HG03060 (cell line): ENCODE measurements around the gene KCNJ18.
"Not testable (repeated sequence)": the region's sequence is repeated elsewhere in the genome, so short reads cannot be mapped to it uniquely, and the experiment has no call there.

Source experiments
- ATAC-seq: cut with Tn5 transposase; IDR thresholded peaks from one replicate; pipeline ENCODE4 v1.9.1; 2021; ENCODE audit warnings: low read depth, moderate number of reproducible peaks; ENCODE audit not compliant: unreplicated experiment

KCNJ18 gene

GRCh38 chr17:21683897-21684296 lies 8.4 kb upstream of the KCNJ18 start:
- ATAC-seq: not testable (repeated sequence)

DNA sequence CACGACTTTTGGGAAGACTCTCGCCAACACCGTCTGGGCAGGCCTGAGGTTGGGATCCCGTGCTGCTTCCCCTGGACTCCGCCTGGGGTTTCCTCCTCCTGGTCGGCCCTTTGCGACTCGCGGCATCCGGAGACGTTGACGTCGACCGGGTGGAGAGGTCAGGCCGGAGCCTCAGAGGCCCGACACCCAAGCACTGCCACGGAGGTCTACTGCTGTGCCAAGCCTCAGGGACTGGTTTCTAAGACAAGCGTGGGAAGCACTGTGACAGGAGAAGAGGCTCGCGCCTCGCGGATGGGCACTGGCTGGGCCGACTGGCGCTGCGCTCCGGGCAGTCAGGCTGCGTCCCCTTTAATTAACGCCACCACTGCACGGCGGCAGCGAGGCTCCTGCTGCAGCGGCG lies 7.9 kb upstream of the KCNJ18 start:
- ATAC-seq: not testable (repeated sequence)

DNA sequence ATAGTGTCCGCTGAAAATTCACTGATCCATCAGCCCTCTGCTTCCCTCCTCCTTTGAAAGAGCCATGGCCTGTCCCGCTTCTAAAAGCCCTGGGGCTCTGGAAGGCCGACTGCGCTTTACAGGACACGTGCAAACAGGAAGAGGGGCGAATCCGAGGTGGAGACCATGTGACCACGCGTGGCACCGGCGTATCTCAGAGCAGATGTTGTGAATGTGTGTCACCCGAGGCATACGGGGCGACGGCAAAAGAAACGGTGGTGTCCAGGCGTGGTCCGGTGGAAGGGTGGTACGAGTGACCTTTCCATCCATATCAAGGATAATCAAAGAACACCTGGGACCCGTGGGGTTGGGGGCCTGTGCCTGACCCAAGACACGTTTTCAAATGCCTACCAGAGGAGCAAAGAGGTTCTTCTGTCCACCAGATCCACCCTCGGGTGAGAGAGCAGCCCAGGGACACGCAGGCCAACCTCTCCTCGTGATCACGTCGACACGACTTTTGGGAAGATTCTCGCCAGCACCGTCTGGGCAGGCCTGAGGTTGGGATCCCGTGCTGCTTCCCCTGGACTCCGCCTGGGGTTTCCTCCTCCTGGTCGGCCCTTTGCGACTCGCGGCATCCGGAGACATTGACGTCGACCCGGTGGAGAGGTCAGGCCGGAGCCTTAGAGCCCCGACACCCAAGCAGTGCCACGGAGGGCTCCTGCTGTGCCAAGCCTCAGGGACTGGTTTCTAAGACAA lies 7.1 kb upstream of the KCNJ18 start:
- not testable (repeated sequence) for ATAC-seq

- ATAC-seq: no peak
These were observed 5.9 kb upstream of the KCNJ18 start for GRCh38 chr17:21686165-21687015.

- ATAC-seq: no peak
These were observed 5.0 kb upstream of the KCNJ18 start for GRCh38 chr17:21687136-21687953.

- no peak for ATAC-seq
These were observed 3.9 kb upstream of the KCNJ18 start for GRCh38 chr17:21688293-21688949.

GRCh38 chr17:21689604-21690003 lies 2.7 kb upstream of the KCNJ18 start:
- no peak for ATAC-seq

GRCh38 chr17:21690811-21691210 lies 1.5 kb upstream of the KCNJ18 start:
- ATAC-seq: not testable (repeated sequence)

GRCh38 chr17:21691481-21691880 lies 842 bp upstream of the KCNJ18 start:
- ATAC-seq: not testable (repeated sequence)

DNA sequence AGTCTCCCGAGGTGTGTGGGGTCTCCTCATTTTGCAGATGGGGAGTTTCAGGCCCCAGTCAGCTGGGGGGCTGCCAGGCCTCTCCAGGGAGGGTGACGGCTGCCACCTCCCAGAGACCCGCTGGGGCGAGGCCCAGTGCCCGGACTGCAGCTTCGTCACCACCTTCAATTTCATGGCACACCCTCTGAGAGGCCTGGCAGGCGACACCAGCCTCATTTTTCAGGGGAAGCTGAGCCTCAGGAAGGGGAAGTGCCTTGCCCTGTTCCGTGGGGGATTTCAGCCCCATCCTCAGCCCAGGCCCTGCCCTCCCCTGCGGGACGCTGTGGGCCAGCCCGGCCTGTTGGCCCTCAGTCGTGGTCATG lies 362 bp downstream of the KCNJ18 start:
- not testable (repeated sequence) for ATAC-seq

DNA sequence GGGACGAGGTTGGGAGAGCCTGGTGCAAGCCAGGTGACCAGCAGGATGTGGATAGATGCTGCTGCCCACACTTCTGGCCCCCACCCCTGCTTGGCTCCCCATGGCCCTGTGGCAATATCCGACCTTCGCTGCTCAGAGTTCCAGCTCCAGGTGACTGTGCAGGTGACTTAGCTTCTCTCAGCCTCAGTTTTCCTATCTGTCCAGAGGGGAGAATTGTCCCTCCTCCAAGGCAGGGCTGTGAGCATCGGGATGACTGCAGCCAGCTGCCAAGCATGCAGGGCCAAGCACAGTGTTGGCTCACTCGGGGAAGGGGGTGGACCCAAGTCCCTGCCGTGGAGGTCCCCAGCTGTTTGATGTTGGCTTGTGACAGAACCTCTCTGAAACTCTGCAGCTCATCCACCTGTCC lies 1.1 kb downstream of the KCNJ18 start:
- ATAC-seq: not testable (repeated sequence)

- ATAC-seq: not testable (repeated sequence)
These were observed 1.6 kb downstream of the KCNJ18 start for GRCh38 chr17:21693937-21694336.

- ATAC-seq: not testable (repeated sequence)
These were observed 3.9 kb downstream of the KCNJ18 start for GRCh38 chr17:21696227-21696626.

- not testable (repeated sequence) for ATAC-seq
These were observed 4.7 kb downstream of the KCNJ18 start for GRCh38 chr17:21696842-21697507.

GRCh38 chr17:21697508-21697860 lies 5.2 kb downstream of the KCNJ18 start:
- not testable (repeated sequence) for ATAC-seq

DNA sequence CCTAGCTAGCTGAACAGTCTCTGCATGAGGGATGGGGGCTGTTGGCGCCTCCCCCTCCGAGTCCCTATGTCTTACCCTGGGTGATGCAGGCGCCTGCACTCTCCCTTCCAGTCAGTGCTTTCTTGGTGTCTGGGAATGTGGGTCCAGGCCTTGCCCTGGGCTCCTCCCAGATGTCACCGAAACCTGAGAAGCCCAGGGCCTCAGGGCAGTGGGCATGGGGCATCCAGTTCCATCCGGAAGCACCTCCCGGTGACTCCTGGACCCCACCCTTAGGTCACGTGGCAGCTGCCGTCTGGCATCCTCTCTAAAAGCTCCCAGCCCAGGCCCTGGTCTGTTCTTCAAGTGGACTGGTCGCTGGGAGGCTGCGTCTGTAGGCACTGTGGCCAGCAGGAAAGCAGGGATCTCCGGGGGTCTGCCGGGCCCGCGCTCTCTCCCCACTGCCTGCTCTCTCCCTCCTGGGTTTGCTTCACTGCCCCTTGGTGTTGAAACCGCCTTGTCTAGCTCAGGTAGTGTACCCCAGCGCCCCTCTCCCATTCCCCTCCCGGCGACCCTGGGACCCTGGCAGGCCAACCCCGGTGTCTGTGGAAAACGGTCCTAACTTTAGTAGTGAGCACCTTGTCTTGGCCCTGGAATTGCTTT lies 6.2 kb downstream of the KCNJ18 start:
- not testable (repeated sequence) for ATAC-seq

GRCh38 chr17:21699124-21699523 lies 6.8 kb downstream of the KCNJ18 start:
- not testable (repeated sequence) for ATAC-seq

GRCh38 chr17:21699573-21700236 lies 7.4 kb downstream of the KCNJ18 start:
- not testable (repeated sequence) for ATAC-seq

DNA sequence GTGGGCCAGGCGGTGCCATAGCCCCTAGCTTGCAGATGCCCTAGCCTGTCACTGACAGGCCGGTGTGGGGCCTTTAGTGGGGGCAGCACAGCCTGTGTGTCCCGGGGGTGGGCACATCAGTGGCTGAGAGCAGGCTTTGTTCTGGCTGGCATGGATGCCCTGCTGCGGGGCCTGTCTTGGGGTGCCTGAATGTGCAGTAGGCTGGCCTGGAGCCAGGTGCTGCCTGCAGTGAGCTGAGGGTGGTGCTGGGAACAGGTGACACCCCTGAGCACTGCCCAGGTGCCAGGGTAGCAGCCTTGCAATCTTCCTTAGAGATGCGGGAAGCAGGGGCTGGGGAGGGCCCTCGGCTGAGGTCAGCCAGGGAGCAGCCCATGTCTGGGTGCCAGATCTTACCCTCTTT lies 8.8 kb downstream of the KCNJ18 start:
- not testable (repeated sequence) for ATAC-seq
